ENCODE results near the gene C1D.

- TF ChIP-seq CTCF (IDR thresholded peaks at IDR 0.05) (no peak), POLR2A (IDR thresholded peaks at IDR 0.05) (no peak)
Observed at GRCh38 chr2:68030529-68030928, 32.3 kb downstream of the C1D start.

Data from uterus (tissue), 2 donors.